ENCODE results near the gene RPS29.
"Not testable (repeated sequence)": the region's sequence is repeated elsewhere in the genome, so short reads cannot be mapped to it uniquely, and the experiment has no call there.

The RPS29 gene

DNA sequence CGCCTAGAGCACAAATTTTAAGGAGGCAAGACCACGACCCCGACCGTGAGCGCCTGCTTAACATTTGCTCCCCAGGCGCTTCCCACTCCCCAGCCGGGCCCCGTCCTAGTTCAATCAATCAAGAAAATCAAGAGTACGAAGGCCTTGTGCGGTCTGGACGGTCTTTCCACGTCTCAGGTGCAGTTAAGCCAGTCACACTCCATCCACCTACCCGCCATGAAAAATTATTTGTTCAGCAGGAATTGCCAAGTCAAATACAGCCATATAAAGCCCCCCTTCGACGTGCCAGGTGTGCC is 12.0 kb upstream of the RPS29 start:
- DNase-seq: peak in 1 of 2 experiments; percentile 44

DNA sequence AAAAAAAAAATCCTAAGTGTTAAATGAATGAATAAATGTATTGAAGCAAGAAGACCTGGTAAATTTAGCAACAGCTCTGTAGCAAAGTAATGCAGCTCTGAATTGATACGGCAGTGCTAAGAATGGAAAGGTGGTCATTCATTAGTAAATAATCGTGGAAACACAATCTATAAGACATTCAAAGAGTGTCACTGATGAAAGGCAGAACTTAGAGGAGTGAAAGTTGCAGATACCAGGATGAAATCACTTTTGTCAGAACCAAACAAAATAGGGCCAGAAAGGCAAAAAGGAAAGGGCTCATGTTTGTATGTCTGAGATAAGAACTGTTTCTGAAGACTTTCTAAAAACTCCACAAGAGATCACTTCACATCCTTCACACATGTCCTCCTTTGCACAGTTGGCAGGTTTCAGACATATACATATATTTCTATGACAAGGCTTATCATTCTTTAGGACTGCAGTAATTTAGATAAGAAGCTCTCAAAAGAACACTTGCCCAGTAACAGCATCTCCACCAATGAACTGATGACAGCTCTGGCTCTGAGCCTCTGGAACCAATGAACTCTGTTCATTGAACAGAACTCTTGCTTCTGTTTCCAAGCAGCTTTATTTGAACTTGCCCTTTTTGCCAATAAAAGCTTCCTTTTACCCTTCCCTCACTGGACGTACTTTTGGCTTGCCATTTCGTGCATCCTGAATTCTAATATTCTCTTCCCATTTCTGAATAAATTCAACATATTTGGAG is 8.3 kb upstream of the RPS29 start:
- no peak for DNase-seq

DNA sequence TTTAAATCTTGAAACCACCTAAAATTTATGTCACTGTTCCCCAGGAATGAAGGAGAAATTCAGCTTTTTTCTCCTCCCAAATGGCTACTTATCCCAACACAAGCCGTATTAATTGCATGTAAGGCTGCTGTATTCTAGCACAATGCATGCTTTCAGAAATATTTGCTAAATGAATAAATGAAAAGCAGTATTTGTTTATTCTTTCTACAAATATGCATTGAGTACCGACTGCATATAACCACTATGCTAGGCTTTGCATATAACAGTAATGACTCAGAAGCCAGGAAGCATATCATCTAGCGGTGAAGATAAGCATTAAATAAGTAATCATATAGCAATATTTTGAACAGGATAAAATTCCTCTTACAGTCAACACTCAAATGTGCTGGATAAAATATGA is 6.8 kb upstream of the RPS29 start:
- DNase-seq: peak; percentile 77 to 85

DNA sequence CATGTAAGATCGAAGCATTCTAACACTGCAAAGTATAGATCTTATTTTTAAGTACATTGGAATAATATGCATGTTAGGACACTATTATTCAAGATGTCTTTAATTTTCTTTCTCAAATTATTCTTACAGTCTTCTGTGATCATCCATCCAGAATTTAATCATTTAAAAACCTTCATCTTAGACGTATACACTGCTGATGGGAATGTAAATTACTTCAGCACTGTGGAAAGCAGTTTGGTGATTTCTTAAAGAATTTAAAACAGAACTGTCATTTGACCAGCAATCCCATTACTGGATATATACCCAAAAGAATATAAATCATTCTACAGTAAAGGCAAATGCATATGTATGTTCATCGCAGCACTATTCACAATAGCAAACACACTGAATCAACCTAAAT is 3.2 kb upstream of the RPS29 start:
- DNase-seq: no peak

DNA sequence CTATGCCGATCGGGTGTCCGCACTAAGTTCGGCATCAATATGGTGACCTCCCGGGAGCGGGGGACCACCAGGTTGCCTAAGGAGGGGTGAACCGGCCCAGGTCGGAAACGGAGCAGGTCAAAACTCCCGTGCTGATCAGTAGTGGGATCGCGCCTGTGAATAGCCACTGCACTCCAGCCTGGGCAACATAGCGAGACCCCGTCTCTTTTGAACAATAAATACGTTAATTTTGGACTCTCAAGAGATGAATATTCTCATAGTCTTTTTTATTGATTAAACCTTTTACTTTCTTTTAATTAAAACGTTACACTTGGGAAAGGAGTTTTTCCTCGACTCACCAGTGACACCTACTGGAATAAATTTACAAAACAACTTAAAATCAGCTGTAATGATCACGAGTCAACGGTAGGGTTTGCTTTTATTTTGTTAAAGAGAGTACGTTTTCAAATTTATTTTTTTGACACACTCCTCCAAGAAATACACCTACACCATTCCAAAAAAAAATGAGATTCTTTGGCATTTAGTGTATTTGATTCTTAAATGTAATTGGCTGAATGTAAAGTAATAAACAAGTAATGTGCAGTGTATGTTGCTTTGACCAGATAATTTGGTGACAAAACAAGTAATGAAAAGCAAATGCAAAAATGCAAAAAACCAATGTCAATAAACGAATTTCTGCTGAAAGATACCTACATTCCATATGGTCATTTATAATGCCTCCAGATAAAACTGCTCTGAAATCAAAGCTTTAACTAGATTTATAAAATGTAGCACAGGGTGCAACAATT is 687 bp upstream of the RPS29 start:
- DNase-seq: peak; percentile 68 to 79

DNA sequence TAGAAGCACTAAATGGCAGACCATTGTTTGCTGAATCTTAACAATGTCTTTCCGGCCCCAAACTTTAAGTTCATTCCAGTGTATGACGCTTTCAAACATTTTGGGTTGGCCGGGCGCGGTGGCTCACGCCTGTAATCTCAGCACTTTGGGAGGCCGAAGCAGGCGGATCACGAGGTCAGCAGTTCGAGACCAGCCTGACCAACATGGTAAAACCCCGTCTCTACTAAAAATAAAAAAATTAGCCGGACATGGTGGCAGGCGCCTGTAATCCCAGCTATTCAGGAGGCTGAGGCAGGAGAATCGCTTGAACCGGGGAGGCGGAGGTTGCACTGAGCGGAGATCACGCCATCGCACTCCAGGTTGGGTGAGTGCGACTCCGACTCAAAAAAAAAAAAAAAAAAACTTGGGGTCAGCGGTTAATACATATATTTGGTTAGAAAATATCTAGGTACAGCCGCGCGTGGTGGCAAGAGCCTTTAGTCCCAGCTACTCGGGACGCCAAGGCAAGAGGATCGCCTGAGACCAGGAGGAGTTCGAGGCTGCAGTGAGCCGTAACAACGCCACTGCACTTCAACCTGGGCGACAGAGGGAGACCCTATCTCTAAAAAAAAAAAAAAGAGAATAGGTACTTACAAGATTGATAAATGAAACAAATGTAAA is 1.1 kb downstream of the RPS29 start:
- not testable (repeated sequence) for DNase-seq

DNA sequence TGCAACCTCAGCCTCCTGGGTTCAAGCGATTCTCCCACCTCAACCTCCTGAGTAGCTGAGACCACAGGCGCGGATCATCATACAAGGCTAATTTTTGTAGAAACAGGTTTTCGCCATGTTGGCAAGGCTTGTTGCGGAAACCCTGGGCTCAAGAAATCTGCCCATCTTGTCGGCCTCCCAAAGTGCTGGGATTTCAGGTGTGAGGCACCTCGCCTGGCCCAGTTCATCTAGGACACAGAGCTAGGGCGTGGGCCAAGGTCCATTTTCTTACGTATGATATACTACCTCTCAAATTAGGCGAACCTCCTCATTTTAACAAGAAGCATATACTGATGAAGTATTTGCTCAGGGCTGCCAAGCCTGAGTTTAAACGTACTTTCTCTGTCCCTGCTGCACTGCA is 2.1 kb downstream of the RPS29 start:
- no peak for DNase-seq

DNA sequence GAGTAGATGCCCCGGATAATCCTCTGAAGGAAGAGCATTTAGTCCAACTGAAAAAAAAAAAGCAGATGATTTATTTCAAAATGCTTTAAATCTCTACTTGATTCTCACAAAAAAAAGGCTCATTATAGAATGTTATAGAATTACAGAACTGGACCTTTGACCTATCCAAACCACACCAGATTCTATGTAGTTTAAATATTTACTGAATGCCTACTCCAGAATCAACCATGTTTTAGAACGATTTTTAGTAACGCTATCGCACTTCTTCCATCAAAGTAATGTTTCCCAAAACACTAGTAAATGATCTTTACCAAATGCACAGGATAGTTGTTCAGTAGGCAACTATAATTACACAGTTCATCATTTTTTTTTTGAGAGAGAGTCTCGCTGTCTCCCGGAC is 2.6 kb downstream of the RPS29 start:
- no peak for DNase-seq

DNA sequence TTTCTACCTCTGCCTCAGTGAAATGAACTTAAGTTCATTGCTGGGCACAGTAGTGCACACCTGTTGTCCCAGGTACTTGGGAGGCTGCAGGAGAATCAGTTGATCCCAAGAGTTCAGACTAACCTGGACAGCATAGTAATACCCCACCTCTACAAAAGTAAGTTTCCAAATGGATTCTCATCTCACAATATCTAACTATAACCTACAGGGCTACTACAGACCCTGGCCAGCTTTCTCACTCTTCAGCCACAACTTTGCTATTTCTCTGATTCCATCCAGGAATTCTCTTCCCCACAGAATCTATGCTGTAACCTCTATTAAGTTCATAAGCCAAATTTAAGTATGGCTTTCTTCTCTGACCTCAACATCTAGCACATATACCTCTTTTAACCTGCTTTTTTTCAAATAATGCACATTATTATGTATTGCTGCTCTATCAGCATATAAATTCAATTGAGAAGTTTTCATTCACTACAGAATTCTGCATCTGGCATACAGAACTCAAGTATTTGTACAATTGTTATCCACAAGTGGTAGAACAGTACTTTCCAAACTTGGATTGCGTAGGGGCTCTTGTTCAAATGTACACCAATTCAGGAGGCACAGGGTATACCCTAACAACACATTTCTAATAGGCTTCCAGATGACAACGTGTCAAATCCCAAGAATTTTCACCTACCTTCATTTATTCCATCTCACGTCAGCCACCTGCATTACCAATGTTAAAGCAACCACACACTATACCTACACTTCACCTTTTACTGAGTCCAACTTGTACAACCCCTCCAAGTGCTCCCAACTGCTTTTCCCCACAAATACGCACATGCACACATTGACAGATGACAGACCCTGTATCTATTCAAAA is 3.8 kb downstream of the RPS29 start:
- DNase-seq: no peak

DNA sequence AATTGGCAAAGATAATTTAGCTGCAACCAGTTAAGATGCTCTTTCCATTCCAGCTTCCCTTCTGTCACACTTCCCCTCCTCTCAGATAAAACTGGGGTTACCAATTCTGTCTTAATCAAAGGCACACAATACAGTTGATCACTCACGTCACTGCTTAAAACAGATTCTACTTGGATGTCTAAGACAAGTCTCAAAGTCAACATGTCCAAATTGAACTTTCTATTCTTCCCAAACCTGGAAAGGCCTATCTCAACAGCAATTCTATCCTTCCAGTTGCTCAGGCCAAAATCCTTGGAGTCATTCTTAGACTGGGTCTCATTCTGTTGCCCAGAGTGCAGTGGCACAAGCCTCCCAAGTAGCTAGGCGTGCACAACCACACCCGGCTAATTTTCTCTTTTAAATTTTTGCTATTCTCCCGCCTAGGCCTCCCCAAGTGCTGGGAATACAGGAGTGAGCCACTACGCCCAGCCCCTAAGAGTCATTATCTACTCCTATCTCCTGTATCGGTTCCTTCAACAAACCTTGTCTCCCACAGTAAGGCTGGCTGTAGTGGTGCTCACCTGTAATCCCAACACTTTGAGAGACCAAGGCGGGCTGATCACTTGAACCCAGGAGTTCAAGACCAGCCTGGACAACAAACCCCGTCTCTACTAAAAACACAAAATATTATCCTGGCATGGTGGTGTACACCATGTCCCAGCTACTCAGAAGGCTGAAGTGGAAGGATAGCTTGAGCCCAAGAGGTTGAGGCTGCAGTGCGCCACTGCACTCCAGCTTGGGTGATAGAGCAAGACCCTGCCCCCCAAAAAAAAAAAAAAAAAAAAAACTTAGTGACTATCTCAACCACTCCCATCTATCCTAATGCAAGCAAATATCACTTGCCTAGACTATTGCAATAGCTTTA is 4.7 kb downstream of the RPS29 start:
- DNase-seq: no peak

DNA sequence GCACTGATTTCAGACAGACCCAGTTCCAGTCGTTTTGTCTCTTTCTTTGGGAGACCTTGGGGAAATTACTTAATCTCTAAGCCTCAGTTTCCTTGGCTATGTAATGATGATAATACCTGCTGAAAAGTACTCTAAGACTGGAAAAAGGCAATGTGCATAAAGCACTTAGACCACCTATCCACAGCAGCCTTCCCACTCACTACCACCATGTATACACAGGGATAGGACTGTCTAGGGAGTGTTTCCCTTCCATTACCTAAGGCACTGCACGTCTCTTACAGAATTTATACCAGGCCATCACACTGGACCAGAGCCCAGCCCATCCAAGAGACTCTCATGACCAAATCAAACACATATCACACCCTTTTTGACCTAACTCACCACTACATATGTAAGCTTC is 6.3 kb downstream of the RPS29 start:
- no peak for DNase-seq

DNA sequence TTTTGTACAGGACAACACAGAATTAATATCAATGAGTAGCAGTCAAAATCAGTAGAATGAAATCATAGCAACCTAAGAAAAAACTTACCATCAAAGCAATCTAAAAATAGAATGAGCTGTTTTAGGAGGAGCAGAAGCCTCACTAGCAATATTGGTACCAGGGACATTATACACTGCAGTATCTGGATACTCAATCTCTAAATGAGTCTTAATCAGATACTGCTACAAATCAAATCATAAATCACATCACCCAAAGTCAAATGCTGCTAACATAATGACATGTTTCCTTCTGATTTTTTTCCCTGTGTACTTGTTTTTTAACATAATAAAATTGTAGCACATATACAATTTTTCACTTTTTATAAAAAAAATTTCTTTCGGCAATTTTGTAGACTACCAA is 8.0 kb downstream of the RPS29 start:
- DNase-seq: no peak

DNA sequence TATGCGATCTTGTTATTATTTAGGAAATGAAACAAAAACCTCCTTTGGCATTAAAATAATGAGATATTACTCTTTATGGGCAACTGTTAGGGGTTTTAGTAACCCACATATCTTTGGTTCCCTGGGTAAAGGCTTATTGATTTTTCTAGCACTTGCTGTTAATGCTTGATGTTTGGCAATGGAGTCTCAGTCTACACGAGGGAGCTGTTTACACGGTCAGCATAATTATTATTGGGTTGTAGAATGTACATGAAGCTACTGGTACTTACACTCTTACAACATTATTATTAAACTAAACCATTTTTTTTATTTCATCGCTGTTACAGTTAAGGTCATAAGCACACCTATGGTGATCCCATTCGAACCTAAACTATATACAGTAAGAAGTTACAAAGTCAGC is 12.1 kb downstream of the RPS29 start:
- DNase-seq: no peak

DNA sequence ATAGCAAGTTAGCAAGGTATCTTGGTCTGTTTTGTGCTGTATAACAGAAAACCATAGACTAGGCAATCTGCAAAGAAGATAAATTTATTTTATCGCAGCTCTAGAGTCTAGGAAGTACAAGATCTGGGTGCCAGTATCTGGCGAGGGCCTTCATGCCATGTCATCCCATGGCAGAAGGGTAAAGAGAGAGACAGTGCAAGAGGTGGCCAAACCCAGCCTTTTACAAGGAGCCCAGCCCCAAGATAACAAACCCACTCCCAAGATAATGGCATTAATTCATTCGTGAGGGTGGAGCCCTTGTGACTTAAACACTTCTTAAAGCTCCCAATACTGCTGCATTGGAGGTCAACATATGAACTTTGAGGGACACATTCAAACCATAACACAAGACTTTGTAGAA is 16.9 kb downstream of the RPS29 start:
- DNase-seq: no peak

DNA sequence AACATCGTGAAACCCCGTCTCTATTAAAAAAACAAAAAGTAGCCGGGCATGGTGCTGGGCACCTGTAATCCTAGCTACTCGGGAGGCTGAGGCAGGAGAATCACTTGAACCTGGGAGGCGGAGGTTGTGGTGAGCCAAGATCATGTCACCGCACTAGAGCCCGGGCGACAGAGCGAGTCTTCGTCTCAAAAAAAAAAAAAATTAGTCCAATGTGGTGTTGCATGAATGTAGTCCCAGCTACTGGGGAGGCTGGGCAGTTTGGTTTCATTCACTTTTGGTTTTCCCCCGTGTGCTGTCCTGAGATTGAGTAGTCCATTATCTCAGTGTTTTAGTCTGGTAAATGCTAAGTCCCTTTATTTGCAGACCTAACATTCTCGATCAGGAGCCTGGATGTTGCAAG is 19.5 kb downstream of the RPS29 start:
- DNase-seq: no peak

DNA sequence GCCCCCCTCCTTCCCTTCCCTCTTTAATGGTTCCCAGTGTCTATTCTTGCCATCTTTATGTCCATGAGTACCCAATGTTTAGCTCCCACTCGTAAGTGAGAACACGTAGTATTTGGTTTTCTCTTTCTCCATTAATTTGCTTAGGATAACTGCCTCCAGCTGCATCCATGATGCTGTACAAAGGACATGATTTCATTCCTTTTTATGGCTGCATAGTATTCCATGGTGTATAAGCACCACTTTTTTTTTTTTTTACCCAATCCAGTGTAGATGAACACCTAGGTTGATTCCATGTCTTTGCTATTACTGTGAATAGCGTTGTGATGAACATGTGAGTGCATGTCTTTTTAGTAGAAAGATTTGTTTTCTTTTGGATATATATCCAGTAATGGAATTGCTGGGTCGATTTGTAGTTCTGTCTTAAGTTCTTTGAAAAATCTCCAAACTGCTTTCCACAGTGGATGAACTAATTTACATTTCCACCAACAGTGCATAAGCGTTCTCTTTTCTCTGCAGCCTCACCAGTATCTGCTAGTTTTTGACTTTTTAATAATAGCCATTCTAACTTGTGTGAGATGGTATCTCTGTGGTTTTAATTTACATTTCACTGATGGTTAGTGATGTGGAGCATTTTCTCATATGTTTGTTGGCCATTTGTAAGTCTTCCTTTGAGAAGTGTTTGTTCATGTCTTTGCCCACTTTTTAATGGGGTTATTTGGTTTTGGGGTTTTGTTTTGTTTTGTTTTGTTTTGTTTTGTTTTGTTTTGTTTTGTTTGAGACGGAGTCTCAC is 26.0 kb downstream of the RPS29 start:
- no peak for DNase-seq

DNA sequence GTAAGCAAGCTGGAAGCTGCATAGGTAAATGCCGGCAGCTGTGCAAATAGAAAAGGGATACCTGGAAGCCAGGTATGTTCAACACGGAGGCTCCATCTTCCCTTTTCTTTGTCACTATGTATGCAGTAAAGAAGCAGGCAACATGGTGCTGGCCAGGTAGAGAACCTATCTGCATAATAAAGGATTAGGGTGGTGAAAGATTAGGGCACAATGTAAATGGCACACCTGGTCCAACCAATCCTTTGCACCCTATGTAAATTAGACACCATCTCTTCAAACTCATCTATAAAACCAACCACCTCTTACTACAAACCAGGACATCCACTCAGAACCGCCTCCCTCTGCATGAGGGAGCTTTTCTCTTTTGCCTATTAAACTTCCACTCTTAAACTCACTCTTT is 32.3 kb downstream of the RPS29 start:
- DNase-seq: peak; percentile 33 to 64

DNA sequence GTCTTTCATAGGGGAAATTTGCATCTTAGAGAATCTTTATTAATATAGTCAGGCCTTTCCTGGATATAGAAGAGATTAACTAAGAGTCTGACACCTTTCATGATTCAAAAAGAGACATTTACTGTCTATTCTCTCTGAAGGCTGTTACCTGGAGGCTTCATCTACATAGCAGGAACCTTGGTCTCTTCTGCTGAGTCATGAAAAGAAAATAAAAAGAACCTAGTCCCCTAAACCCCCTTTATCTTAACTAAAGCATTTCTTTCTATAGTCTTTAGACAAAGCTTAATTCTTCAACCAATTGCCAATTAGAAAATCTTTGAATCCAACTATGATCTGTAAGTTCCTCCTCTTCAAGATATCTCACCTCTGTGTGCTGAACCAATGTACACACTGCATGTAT is 33.1 kb downstream of the RPS29 start:
- DNase-seq: peak in 1 of 2 experiments; percentile 46

DNA sequence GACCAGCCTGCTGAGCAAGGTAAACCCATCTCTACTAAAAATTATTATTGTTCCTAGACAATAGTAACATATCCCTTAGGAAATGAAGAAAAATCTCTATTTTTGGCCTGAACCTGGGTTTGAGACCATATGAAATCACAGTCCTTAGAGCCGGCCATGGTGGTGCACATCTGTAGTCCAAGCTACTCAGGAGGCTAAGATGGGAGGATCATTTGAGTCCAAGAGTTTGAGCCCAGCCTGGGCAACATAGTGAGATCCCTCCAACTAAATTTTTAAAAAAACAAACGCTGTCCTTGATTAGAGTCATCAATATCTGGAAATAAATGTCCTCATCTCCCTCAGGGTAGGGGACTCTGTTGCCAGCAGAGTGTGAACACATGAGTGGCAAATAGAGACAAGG is 34.6 kb downstream of the RPS29 start:
- no peak for DNase-seq

DNA sequence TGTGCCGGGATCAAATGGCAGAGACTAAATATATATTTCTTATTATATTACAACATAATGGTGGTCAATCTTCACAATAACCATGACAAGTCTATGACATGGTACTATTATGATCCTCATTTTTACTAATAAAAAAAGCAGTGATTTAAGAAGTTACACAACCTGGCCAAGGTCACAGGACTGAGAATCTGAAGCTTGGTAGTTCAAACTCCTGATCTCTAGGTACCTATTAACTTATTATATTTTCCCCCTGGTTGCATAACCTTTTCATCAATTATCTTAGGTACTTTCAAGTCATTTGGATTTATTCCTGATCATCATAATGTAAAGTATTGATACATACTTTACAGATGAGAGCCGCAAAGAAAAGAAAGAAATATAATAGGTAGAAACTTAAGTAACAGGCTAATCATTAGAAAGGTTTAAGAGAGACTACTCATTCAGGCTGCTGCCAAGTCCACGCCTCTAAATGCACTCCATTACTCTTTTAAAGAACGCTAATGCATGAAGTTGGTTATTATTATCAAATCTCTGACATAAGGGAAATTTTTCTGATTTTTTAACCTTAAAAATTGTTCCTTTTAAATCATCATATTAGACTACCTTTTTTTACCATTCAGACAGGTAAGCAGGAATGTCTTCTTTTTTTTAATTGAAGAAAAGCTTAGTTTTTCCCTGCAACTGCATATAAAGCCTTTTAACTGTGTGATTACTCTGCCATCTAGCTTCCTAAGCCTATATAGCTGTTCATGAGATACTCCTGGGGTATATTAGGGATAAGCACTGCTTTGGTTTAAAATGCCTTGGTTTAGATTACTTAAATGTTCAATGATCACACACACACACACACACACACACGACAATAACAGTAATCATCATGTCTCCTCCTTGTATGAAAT is 35.6 kb downstream of the RPS29 start:
- peak in 1 of 2 experiments; percentile 18 for DNase-seq
